GM18870 (cell line): ENCODE measurements around the gene GC.
"Not testable (repeated sequence)": the region's sequence is repeated elsewhere in the genome, so short reads cannot be mapped to it uniquely, and the experiment has no call there.

Experiments used
- ATAC-seq: cut with Tn5 transposase; IDR thresholded peaks from one replicate; pipeline ENCODE4 v1.9.1; 2021; ENCODE audit warnings: moderate library complexity; ENCODE audit not compliant: unreplicated experiment

Gene GC

GRCh38 chr4:71768123-71768522, 15.8 kb downstream of the GC start:
- no peak for ATAC-seq

GRCh38 chr4:71765821-71766383, 18.0 kb downstream of the GC start:
- ATAC-seq: no peak

GRCh38 chr4:71765350-71765749, 18.5 kb downstream of the GC start:
- no peak for ATAC-seq

GRCh38 chr4:71752383-71753042, 31.4 kb downstream of the GC start:
- ATAC-seq: no peak

- no peak for ATAC-seq
These were observed 34.8 kb downstream of the GC start for GRCh38 chr4:71749008-71749594.

- no peak for ATAC-seq
These were observed 37.5 kb downstream of the GC start for GRCh38 chr4:71746379-71746778.

- ATAC-seq: not testable (repeated sequence)
These were observed 45.1 kb downstream of the GC start for GRCh38 chr4:71738782-71739181.

- no peak for ATAC-seq
These were observed 51.2 kb downstream of the GC start for GRCh38 chr4:71732706-71733105.

- ATAC-seq: no peak
These were observed 51.8 kb downstream of the GC start for GRCh38 chr4:71732066-71732465.

GRCh38 chr4:71729856-71730255, 54.0 kb downstream of the GC start:
- no peak for ATAC-seq

GRCh38 chr4:71713611-71714203, 70.2 kb downstream of the GC start:
- ATAC-seq: no peak

GRCh38 chr4:71711985-71712348, 71.9 kb downstream of the GC start:
- no peak for ATAC-seq

- no peak for ATAC-seq
These were observed 72.6 kb downstream of the GC start for GRCh38 chr4:71711044-71711984.

GRCh38 chr4:71709961-71710360, 73.9 kb downstream of the GC start:
- ATAC-seq: no peak

GRCh38 chr4:71698141-71698540, 85.7 kb downstream of the GC start:
- no peak for ATAC-seq

GRCh38 chr4:71697031-71697430, 86.8 kb downstream of the GC start:
- ATAC-seq: no peak

GRCh38 chr4:71694961-71695360, 88.9 kb downstream of the GC start:
- ATAC-seq: no peak

GRCh38 chr4:71692963-71693362, 90.9 kb downstream of the GC start:
- no peak for ATAC-seq

- no peak for ATAC-seq
These were observed 91.7 kb downstream of the GC start for GRCh38 chr4:71692198-71692597.
